ENCODE results near the gene NHLRC4.

Gene NHLRC4

DNA sequence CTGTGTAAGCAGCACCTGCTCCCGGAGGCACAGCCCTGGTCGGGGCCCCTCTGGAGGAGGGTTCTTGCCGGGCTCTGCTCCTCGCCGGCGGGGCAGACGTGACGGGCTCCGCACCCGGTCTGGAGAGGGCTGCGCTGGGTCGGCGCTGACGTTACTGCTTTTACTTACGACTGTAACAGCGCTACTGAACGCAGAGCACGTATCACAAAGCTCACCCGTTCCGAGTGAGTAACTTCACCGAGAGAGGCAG lies 21.8 kb downstream of the NHLRC4 start (continued):
- no peak for TF ChIP-seq MZF1 (tag by site-specific recombination; IDR thresholded peaks at IDR 0.05; ENCODE audit: borderline replicate concordance)

GRCh38 chr16:588889-589657 lies 22.3 kb downstream of the NHLRC4 start:
- ChIA-PET POLR2A (interaction anchor here (0.6 to 2.2 kb wide), 9 partner anchors 8 to 63 kb away, joined by 3 to 7 read pairs (median 3); partner anchors contain the start of genes CAPN15 and METTL26), CTCF (interaction anchor here (1.0 to 1.2 kb wide), 2 partner anchors 12 to 93 kb away, joined by 4 to 5 read pairs; no protein-coding TSS in a partner anchor)
- H3K4me1 ChIP-seq (ENCODE audit: control insufficient read depth, insufficient read depth, low read length) = peaks cover 14% of the 10 kb centered on the region
- H3K4me3 ChIP-seq (ENCODE audit: low read depth, low read length) = peak overlapping the region; percentile 84
- H3K9me3 ChIP-seq (ENCODE audit: control insufficient read depth, insufficient read depth, low read depth, low read length) = no peaks in the 10 kb centered on the region
- no peaks in the 10 kb centered on the region for H3K36me3 ChIP-seq (ENCODE audit: control insufficient read depth in 2 of 2, insufficient read depth in 1 of 2, low read length in 2 of 2)
- H3K27ac ChIP-seq (ENCODE audit: extremely low read depth, low read depth, low read length) = peak overlapping the region; percentile 94
- TF ChIP-seq KLF10 (tag by site-specific recombination; IDR thresholded peaks at IDR 0.05) (0 out of 2 replicates have a peak, but pooled peaks have one; percentile 20), KLF9 (tag by site-specific recombination; IDR thresholded peaks at IDR 0.05; ENCODE audit: low read depth) (no peak), ZNF776 (tag by site-specific recombination; IDR thresholded peaks at IDR 0.05; ENCODE audit: borderline replicate concordance) (no peak), PBX3 (CRISPR knock-in tag; IDR thresholded peaks at IDR 0.05) (0 out of 2 replicates have a peak, but pooled peaks have one; percentile 68), ZNF362 (tag by site-specific recombination; IDR thresholded peaks at IDR 0.05) (no peak), ZNF600 (tag by site-specific recombination; IDR thresholded peaks at IDR 0.05) (peak; percentile 0; the same call in 1 of the 2 replicates), ZNF610 (tag by site-specific recombination; IDR thresholded peaks at IDR 0.05; ENCODE audit: borderline replicate concordance) (peak; percentile 66; the same call in 1 of the 2 replicates), ZNF596 (tag by site-specific recombination; IDR thresholded peaks at IDR 0.05) (peak; percentile 42; the same call in 1 of the 2 replicates), ZNF146 (tag by site-specific recombination; IDR thresholded peaks at IDR 0.05) (no peak), ZNF10 (tag by site-specific recombination; IDR thresholded peaks at IDR 0.05) (no peak), ZNF133 (tag by site-specific recombination; IDR thresholded peaks at IDR 0.05) (no peak), SCRT1 (tag by site-specific recombination; IDR thresholded peaks at IDR 0.05; ENCODE audit: borderline replicate concordance) (no peak), HOXD13 (CRISPR knock-in tag; IDR thresholded peaks at IDR 0.05; ENCODE audit: borderline replicate concordance) (no peak), SALL2 (tag by site-specific recombination; IDR thresholded peaks at IDR 0.05; ENCODE audit: borderline replicate concordance) (no peak), ZFHX2 (tag by site-specific recombination; conservative IDR thresholded peaks at IDR 0.05) (peak; percentile 72), ZNF501 (tag by site-specific recombination; IDR thresholded peaks at IDR 0.05) (0 out of 2 replicates have a peak, but pooled peaks have one; percentile 32)
- TF ChIP-seq, protein P1, sequence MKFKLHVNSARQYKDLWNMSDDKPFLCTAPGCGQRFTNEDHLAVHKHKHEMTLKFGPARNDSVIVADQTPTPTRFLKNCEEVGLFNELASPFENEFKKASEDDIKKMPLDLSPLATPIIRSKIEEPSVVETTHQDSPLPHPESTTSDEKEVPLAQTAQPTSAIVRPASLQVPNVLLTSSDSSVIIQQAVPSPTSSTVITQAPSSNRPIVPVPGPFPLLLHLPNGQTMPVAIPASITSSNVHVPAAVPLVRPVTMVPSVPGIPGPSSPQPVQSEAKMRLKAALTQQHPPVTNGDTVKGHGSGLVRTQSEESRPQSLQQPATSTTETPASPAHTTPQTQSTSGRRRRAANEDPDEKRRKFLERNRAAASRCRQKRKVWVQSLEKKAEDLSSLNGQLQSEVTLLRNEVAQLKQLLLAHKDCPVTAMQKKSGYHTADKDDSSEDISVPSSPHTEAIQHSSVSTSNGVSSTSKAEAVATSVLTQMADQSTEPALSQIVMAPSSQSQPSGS (tag by site-specific recombination; IDR thresholded peaks at IDR 0.05; ENCODE audit: low read depth) = no peak
- TF ChIP-seq, protein P2, sequence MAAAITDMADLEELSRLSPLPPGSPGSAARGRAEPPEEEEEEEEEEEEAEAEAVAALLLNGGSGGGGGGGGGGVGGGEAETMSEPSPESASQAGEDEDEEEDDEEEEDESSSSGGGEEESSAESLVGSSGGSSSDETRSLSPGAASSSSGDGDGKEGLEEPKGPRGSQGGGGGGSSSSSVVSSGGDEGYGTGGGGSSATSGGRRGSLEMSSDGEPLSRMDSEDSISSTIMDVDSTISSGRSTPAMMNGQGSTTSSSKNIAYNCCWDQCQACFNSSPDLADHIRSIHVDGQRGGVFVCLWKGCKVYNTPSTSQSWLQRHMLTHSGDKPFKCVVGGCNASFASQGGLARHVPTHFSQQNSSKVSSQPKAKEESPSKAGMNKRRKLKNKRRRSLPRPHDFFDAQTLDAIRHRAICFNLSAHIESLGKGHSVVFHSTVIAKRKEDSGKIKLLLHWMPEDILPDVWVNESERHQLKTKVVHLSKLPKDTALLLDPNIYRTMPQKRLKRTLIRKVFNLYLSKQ (tag by site-specific recombination; IDR thresholded peaks at IDR 0.05; ENCODE audit: borderline replicate concordance) = no peak
- TF ChIP-seq, protein P3, sequence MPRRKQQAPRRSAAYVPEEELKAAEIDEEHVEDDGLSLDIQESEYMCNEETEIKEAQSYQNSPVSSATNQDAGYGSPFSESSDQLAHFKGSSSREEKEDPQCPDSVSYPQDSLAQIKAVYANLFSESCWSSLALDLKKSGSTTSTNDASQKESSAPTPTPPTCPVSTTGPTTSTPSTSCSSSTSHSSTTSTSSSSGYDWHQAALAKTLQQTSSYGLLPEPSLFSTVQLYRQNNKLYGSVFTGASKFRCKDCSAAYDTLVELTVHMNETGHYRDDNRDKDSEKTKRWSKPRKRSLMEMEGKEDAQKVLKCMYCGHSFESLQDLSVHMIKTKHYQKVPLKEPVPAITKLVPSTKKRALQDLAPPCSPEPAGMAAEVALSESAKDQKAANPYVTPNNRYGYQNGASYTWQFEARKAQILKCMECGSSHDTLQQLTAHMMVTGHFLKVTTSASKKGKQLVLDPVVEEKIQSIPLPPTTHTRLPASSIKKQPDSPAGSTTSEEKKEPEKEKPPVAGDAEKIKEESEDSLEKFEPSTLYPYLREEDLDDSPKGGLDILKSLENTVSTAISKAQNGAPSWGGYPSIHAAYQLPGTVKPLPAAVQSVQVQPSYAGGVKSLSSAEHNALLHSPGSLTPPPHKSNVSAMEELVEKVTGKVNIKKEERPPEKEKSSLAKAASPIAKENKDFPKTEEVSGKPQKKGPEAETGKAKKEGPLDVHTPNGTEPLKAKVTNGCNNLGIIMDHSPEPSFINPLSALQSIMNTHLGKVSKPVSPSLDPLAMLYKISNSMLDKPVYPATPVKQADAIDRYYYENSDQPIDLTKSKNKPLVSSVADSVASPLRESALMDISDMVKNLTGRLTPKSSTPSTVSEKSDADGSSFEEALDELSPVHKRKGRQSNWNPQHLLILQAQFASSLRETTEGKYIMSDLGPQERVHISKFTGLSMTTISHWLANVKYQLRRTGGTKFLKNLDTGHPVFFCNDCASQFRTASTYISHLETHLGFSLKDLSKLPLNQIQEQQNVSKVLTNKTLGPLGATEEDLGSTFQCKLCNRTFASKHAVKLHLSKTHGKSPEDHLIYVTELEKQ (tag by site-specific recombination; IDR thresholded peaks at IDR 0.05; ENCODE audit: borderline replicate concordance) = no peak
- TF ChIP-seq, protein P4, sequence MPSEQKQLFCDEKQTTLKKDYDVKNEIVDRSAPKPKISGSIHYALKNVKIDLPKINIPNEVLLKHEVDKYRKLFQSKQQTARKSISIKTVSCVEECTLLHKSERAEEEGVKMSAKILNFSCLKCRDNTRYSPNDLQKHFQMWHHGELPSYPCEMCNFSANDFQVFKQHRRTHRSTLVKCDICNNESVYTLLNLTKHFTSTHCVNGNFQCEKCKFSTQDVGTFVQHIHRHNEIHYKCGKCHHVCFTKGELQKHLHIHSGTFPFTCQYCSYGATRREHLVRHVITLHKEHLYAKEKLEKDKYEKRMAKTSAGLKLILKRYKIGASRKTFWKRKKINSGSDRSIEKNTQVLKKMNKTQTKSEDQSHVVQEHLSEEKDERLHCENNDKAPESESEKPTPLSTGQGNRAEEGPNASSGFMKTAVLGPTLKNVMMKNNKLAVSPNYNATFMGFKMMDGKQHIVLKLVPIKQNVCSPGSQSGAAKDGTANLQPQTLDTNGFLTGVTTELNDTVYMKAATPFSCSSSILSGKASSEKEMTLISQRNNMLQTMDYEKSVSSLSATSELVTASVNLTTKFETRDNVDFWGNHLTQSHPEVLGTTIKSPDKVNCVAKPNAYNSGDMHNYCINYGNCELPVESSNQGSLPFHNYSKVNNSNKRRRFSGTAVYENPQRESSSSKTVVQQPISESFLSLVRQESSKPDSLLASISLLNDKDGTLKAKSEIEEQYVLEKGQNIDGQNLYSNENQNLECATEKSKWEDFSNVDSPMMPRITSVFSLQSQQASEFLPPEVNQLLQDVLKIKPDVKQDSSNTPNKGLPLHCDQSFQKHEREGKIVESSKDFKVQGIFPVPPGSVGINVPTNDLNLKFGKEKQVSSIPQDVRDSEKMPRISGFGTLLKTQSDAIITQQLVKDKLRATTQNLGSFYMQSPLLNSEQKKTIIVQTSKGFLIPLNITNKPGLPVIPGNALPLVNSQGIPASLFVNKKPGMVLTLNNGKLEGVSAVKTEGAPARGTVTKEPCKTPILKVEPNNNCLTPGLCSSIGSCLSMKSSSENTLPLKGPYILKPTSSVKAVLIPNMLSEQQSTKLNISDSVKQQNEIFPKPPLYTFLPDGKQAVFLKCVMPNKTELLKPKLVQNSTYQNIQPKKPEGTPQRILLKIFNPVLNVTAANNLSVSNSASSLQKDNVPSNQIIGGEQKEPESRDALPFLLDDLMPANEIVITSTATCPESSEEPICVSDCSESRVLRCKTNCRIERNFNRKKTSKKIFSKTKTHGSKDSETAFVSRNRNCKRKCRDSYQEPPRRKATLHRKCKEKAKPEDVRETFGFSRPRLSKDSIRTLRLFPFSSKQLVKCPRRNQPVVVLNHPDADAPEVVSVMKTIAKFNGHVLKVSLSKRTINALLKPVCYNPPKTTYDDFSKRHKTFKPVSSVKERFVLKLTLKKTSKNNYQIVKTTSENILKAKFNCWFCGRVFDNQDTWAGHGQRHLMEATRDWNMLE (tag by site-specific recombination; conservative IDR thresholded peaks at IDR 0.05; ENCODE audit: low read depth) = no peak

All from HEK293 (cell line).